EH (cell line): ENCODE data around the gene GSC2.
"Not testable (repeated sequence)": the region's sequence is repeated elsewhere in the genome, so short reads cannot be mapped to it uniquely, and the experiment has no call there.

Experiments
- DNase-seq: peaks from one replicate; pipeline ENCODE4 v3.0.0-alpha.2; 2015; ENCODE audit warnings: low read depth

The GSC2 gene

DNA sequence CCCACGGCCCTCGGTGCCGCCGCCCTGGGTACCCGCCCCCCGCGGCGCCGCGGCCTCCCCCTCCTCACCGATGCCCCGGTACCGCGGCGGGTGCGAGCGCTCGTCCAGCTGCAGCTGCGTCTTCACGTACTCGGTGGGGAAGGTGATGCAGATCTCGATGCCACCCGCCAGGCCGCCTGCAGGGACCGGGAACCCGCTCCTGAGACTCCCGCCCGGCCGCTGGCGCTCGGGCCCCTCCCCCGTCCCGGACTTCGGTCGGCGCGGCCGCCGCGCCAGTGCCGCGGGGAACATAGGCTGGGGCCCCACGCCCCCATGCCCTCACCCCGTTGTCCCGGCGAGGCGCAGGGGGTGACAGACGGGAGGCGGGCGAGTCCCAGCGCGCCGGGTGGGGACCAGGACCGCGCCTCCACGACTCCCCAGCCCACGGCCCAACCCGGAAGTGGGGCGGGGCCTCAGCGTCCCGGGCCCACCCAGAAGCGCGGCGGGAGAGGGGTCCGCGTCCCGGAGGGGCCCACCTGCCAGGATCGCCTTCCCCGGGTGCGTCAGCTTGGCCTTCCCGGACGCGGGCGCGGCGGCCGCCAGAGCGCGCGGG lies 28.1 kb upstream of the GSC2 start:
- DNase-seq: peak; percentile 51

DNA sequence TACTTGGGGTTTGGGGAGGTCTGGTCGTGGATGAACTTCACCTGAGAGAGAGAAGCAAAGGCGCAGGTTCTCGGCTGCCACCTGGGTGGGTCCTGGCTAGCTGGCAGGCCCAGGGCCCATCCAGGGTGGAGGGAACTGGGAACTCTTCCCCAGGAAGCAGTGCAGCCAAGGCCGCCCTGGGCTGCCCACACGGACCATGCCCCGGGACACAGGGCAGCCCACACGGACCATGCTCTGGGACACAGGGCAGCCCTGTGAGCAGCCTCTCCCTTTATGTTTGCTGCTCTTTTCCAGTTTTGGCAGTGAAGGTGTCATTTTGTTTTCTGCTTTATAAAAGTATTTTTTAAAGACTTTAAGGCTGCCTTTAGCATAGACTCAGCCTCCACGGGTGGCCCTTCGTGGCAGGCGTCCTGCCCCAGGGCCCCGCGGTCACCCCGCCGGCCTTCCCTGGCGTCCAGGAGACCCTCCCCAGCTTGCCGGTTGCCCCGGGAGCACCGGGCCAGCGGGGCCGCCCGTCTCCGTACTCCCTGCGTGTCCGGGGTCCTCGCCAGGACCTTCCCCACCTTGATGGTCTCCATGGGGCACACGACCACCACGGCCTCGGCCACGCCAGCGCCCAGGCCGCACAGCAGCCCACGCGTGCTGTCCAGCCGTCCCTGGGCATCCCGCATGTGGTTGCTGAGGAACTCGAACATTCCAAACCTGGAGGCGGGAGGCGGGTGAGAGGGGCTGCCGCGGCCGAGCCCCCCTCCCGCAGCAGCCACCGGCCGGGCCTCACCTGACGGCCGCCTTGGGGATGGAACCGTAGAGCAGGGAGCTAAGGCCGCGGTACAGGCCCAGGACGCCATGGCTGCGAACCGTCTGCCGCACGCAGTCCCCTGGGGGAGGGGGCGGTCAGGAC lies 27.3 kb upstream of the GSC2 start:
- no peak for DNase-seq

DNA sequence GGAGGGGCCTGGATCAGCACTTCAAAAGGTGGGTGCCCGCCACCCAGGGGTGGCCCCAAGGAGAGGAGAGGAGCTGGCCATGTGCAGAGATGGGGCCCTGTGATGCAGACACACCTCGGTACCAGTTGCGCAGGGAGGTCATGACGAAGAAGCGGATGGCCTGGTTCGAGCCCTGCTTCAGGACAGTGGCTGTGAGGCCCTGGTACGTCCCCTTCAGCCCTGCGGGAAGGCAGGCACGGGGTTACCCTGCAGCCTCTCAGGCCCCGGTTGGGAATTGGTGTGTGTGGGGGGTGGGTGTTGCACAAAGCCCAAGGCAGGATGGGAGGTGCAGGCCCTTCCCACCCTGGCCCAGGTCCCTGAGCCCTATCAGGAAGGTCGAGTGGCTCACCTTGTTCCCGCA lies 26.6 kb upstream of the GSC2 start:
- no peak for DNase-seq

GRCh38 chr22:19176175-19176643 lies 26.1 kb upstream of the GSC2 start:
- DNase-seq: no peak

- no peak for DNase-seq
Observed at GRCh38 chr22:19175602-19176174, 25.6 kb upstream of the GSC2 start.

- no peak for DNase-seq
Observed at GRCh38 chr22:19175026-19175601, 25.0 kb upstream of the GSC2 start.

- DNase-seq: peak; percentile 76
Observed at GRCh38 chr22:19174106-19175025, 24.3 kb upstream of the GSC2 start.

GRCh38 chr22:19173047-19174035 lies 23.2 kb upstream of the GSC2 start:
- DNase-seq: no peak

DNA sequence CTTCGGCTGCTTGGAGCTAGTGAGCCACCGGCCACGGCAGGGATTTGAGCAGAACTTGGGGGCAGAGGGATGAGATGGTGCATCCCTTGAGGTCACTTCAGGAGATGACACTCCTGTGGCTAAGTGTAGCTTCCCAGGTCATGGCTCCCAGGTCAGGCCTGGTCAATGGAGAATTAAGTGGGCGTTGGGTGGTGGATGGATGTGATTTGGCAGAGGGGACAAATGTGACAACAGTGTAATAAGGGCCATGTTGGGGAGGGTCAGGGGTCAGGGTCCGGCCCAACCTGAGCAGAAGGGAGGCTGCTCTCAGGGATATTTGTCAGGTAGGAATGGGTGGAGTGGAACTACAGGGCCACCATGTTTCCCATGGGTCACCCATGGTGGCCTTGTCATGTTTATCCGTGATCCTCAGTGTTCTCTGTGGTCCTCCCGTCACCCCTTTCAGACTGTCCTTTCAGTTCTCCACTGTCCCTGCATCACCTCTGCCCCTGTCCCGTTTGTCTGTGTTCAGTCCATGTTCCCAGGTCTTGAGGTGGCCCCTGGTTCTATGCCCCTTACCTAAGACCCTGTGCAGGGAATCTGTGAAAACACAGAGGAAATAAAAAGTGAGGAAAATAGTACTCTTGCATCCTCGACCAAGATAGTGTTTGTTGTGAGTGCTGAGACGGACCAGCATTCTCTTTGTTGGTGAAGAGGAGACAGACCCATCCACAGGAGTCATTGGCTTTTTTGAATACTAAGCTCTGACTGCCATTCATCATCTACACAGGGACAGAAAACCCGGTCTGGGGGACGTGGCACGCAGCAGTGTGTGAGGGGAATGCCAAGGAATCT lies 22.3 kb upstream of the GSC2 start:
- DNase-seq: no peak

DNA sequence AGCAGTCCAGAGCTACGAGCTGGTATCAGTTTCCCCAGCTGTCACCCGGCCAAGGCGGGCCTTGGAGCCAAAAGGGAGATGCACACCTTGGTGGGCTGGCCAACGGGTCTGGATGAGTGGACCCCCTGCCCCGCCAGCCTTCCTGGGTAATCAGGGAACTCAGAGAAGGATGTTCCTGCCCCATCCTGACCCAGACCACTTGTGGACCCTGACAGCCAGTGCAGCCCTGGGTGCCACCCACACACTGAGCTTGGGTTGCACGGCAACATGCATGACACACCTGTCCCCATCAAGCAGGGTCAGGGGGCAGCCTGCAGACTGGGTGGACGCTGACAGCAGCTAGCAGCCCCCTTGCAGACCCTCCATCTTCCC lies 19.8 kb upstream of the GSC2 start:
- no peak for DNase-seq

DNA sequence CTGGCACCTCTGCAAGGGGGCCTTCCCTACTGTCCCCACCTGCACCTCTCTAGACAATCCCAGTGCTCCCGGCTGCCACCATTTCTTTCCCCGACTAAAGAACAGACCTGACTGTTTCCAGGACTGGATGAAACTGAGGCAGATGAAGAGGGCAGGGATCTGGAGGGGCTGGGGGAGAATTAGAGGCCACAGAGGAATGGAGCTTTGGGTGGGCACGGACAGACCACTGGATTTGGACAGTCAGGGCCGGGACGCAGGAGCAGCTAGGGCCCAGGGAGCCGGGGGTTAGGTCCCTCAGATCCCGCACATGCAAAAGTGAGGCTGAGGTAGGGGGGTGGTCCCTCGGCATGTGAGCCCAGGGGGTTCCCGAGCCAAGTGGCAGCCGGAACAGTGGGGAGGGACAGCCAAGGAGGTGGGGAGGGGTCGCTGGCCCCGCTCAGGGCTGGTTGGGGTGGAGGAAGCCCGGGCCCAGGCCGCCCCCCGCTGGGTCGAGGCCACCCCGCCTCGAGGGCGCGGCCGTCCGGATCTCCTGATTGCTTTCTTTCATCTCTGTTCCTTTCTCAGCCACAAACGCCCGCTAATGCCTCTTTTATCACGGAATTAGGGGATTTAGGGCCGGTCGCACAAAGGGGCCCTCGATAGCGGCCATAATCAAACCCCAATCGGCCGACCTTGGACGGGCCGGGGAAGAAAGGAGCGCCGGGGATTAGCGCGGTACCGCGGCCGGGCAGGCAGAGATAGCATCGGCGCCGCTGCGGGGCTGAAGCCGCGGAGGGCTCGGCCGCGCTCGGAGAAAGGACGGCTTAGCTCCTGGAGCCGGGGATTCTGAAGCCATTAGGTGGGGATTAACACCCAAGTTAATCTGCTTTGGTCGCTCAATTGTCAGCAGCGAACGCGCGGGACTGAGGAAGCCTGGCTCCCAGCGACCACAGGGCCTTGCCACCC lies 19.2 kb upstream of the GSC2 start:
- DNase-seq: no peak

DNA sequence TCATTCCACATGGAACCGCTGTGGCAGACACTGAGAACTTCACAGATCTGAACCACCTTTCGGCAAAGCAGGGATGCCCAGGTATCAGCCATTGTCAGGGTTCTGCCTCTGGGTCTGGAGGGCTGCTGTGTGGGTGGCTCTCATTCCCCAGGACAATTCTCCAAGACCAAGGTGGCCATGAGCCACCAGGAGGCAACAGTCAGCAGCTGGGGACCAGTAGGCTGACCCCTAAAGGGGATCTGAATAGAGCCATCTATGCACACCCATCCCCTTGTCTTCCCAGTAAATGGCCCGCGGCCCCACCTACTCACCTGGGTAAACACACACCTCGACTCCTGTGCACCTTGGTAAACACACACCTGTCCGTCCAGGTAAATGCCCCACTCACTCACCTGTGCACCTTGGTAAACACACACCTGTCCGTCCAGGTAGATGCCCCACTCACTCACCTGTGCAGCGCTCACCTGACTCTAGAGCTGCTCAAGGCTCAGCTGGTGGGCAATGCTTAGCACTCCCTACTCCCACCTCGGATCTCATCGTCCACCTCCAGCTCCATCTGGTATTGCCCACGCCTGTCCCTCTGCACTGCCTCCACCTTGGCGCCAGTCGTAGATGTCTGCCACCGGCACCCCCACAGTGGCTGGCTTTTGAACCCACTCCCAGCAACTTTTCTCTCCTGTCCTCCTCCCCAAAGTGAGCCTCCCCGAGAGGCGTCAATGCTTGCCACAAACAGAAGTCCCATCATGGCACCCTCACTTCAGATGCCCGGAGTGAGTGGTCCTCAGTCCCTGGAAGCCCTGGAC lies 18.2 kb upstream of the GSC2 start:
- no peak for DNase-seq

DNA sequence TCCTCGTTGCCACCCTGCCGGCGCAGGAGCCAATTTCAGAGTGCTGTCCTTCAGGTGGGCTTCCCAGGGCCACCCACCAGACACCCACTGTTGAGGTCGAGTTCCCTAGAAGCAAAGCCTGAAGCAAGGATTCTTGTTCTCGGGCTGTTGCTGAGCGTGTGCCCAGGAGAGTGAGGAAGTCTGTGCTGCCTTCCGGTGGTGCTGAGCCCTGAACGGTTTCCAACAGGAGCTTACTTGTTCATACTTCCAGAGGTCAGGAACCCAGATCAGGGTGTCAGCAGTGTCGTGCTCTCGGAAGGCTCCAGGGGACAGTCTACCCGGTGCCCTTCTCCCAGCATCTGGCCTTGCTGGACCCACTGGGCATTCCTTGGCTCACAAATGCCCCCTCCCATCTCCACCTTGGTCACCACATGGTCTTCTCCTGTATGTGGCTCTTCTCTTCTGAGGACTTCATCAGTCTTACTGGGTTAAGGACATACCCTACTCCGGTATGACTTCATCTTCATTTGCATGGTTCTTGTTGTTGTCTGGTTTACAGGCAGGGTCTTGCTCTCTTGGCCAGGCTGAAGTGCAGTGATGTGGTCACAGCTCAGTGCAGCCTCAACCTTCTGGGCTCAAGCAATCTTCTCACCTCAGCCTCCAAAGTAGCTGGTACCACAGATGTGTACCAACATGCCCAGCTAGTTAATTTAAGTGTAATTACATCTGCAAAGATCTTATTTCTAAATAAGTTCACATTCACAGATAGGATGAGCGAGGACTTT lies 17.2 kb upstream of the GSC2 start:
- DNase-seq: no peak

- no peak for DNase-seq
Observed at GRCh38 chr22:19166421-19166820, 16.3 kb upstream of the GSC2 start.

- DNase-seq: no peak
Observed at GRCh38 chr22:19164425-19164824, 14.3 kb upstream of the GSC2 start.

GRCh38 chr22:19158649-19159048 lies 8.6 kb upstream of the GSC2 start:
- DNase-seq: not testable (repeated sequence)

DNA sequence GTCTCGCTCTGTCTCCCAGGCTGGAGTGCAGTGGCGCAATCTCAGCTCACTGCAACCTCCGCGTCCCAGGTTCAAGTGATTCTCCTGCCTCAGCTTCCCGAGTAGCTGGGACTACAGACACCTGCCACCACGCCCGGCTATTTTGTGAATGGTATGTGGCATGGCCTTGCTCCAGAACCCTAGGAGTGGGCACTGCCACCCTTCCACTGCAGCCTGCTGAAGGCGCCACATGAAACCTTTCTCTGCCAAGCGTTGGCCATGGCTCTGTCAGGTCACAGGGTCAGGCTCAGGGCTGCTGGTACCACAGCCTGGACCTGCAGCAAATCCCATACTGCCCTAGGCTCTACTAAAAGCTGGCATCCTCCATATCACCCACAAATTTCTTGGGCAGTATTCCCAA lies 6.0 kb upstream of the GSC2 start:
- DNase-seq: not testable (repeated sequence)
